NB4 (cell line): Measurements from ENCODE around the gene TMEM92.

Experiments used
- DNase-seq: peaks from one replicate; pipeline ENCODE4 v3.0.0; 2010; ENCODE audit warnings: low read depth
- H3K4me3 ChIP-seq: one replicate; pipeline ENCODE4 v1.5.1; 2011; ENCODE audit warnings: mild to moderate bottlenecking, low read depth, low read length, moderate library complexity
- CTCF ChIP-seq: IDR thresholded peaks from one replicate; pipeline ENCODE4 v1.5.1; 2012; ENCODE audit warnings: low read depth, low read length
- MYC ChIP-seq: IDR thresholded peaks from 2 replicates; pipeline ENCODE4 v1.6.1; 2011; ENCODE audit warnings: low read depth, low read length
- POLR2A ChIP-seq: IDR thresholded peaks from 2 replicates; pipeline ENCODE4 v1.6.1; 2011; ENCODE audit warnings: mild to moderate bottlenecking; ENCODE audit not compliant: insufficient read length; ENCODE audit errors: extremely low read depth
- TF ChIP-seq, protein P1 (sequence below): IDR thresholded peaks from 2 replicates; pipeline ENCODE4 v1.6.1; 2011; ENCODE audit warnings: low read depth, low read length

TMEM92 gene

GRCh38 chr17:50273654-50274040 lies 619 bp upstream of the TMEM92 start:
- H3K4me3 ChIP-seq, result no peak overlapping the region
- no peak for TF ChIP-seq POLR2A
- no peak for TF ChIP-seq CTCF
- no peak for TF ChIP-seq MYC
- TF ChIP-seq, protein P1, sequence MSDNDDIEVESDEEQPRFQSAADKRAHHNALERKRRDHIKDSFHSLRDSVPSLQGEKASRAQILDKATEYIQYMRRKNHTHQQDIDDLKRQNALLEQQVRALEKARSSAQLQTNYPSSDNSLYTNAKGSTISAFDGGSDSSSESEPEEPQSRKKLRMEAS, result no peak
- no peak for DNase-seq

- no peak for DNase-seq
- no peak for TF ChIP-seq POLR2A
- TF ChIP-seq MYC, result no peak
- no peak for TF ChIP-seq CTCF
- H3K4me3 ChIP-seq, result no peak overlapping the region
Observed at GRCh38 chr17:50274897-50275221, 593 bp downstream of the TMEM92 start.

DNA sequence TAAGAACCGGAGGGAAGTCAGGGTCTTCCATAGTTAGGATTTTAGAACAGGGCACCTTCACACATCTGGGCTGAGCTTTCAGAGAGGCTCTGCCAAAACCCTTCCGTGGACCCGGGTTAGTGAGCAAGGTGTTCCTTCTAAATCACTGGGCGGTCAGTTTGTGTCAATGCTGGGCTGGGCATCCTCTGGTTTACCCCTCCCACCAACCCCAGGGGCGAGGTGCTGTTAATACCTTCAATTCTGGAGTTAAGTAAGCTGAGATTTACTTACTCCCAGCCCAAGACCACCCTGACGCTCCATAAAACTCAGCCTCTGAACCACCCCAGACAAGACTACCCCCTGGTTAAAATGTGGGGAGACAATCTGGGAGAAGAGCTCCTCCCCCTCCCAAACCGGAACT lies 1.0 kb downstream of the TMEM92 start:
- no peak overlapping the region for H3K4me3 ChIP-seq

DNA sequence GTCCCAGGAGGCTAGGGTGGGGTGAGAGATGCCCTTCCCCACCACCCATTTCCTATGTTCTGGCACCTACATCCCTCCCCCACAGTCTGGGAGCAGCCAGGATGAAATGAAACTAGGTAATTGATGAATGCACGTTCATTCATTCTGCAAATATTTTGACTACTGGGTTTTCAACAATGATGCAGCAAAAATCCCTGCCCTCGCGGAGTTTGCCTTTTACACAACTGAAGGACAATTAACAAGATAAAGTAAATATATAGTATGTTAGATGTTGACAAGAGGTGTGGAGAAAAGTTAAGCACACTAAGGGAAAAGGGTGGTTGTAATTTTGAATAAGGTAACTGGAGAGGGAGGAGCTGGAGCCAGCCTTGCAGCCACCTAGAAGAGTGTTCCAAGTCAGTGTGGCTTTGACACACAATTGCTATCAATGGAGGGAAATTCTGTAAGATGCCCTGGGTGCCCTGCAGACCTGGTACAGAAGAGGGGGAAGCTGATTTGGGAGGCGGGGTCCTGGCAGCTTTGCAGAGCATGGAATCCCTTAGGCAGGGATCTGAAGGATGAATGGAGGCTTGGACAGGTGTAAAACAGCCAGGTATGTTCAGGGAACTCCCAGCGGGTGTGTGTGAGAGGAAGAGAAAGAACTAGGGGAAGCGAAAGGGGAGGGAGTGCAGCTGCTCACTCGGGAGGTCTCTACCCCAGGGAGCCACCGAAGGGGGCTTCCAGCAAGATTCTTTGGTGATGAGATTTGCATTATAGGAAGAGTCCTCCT lies 2.5 kb downstream of the TMEM92 start:
- no peak for TF ChIP-seq MYC
- no peak for DNase-seq
- H3K4me3 ChIP-seq, result no peak overlapping the region

More for the DNA sequence above, 1.0 kb downstream of the TMEM92 start:
- TF ChIP-seq MYC, result no peak
- DNase-seq, result no peak

DNA sequence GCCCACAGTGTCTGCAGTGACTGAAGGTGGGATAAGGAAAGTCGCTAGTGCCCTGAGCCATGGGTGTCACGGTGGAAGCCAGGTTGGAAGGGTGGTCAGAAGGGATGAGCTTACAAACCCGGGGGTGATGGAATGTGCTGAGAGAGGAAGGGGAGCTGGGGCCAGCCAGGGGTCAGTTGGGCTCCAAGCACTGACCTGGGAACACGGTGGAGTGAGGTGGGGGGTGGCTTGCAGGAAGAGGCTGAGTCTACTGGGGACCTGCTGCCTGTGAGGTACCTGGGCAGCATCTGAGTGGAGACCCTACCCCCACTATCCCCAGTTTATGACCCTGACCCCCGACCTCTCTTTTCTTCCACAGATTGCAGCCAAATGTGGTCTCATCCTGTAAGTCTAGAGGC lies 3.1 kb downstream of the TMEM92 start:
- TF ChIP-seq POLR2A (no peak), MYC (no peak), CTCF (no peak)
- TF ChIP-seq, protein P1, result no peak
- DNase-seq, result no peak
- H3K4me3 ChIP-seq, result no peak overlapping the region

DNA sequence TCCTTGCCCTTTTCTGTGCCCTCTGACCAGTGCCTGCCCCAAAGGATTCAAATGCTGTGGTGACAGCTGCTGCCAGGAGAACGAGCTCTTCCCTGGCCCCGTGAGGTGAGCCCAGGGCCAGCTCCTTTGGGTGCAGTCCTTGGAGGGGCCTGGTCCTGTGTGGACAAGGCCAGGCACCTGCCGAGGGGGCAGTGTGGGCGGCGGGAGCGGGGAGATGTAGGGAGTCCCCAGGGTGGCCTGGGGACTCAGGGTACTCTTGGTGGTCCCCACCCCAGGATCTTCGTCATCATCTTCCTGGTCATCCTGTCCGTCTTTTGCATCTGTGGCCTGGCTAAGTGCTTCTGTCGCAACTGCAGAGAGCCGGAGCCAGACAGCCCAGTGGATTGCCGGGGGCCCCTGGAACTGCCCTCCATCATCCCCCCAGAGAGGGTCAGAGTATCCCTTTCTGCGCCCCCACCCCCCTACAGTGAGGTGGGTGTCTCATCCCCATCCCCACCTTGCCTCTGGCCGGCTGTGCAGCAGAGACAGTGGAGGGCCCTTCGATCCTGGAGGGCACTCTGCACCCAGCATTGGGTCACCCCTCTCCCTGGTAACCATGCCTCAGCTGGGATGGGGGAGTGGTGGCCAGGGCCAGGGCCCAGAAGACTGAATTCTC lies 4.4 kb downstream of the TMEM92 start:
- no peak for TF ChIP-seq POLR2A
- no peak for TF ChIP-seq MYC
- TF ChIP-seq, protein P1, result no peak
- TF ChIP-seq CTCF, result no peak
- no peak for DNase-seq
- H3K4me3 ChIP-seq, result no peak overlapping the region

GRCh38 chr17:50279181-50279526 lies 4.9 kb downstream of the TMEM92 start:
- H3K4me3 ChIP-seq, result no peak overlapping the region
- TF ChIP-seq MYC (no peak), POLR2A (no peak), CTCF (no peak)
- TF ChIP-seq, protein P1, result no peak
- no peak for DNase-seq
